Stimulated activated CD8-positive, alpha-beta memory T cell treated with anti-CD3 and anti-CD28 coated beads, Interleukin-4, amount 100 ng/mL, for 48 hours (primary cell): Measurements from ENCODE around the gene PPP1R14B.
A peak's percentile ranks its signal among the peaks of the same experiment; 100 is the strongest.

Experiments used
- DNase-seq: peaks from one replicate; pipeline ENCODE4 v3.0.0-alpha.2; 2020

Gene PPP1R14B, protein sequence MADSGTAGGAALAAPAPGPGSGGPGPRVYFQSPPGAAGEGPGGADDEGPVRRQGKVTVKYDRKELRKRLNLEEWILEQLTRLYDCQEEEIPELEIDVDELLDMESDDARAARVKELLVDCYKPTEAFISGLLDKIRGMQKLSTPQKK

GRCh38 chr11:64246871-64247728, at the start of gene PPP1R14B:
Gene PPP1R14B, minus strand, starts transcription at chr11:64246943. Its CDS starts 270 bp downstream, at chr11:64246673.
- peak; percentile 87 for DNase-seq

DNA sequence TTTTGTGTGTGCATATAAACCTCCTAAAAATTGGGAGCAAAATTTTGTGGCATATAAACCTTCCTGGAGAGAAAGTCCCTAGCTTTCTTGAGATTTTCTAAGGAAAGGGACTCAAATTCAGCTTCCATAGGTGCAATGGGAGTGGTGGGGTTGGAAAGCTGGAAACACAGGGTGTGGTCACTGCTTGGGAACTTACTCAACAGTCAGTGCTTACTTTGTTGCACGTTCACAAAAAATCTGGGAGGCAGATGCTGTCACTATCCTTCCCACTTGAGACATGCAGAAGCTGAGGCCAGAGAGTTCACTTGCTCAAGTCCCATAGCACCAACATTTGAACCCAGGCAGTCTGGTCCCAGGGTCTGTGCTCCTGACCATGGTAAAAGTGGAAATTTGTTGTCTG, 49.5 kb upstream of the PPP1R14B start:
- no peak for DNase-seq

GRCh38 chr11:64295760-64296159, 49.0 kb upstream of the PPP1R14B start:
- DNase-seq = no peak

GRCh38 chr11:64294774-64295173, 48.0 kb upstream of the PPP1R14B start:
- no peak for DNase-seq

DNA sequence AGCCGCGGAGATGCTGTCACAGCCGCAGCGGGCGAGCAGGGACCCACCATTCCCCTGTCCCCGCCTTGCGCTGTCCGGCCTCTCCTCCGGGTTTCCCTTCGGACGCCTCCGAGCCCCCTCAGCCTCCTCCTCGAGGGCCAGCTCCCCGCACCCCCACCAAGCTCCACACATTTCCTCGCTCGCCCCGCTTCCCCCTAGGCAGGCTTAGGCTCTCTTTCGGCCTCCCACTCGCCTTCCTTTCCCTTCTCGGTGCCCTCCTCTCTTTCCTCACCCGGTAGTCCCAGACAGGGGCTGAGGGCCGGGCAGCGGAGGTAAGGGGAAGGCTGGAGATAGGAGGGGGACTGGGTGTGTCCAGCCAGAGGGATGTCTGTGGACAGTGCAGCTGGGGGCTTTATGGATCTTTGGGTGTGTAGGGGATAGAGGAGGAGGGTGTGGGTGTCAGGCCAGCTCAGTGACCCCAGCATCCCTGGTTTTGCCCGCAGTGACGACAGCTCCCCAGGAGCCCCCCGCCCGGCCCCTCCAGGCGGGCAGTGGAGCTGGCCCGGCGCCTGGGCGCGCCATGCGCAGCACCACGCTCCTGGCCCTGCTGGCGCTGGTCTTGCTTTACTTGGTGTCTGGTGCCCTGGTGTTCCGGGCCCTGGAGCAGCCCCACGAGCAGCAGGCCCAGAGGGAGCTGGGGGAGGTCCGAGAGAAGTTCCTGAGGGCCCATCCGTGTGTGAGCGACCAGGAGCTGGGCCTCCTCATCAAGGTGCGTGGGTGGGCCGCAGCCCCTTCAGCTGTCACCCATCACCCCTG, 45.9 kb upstream of the PPP1R14B start:
- no peak for DNase-seq

DNA sequence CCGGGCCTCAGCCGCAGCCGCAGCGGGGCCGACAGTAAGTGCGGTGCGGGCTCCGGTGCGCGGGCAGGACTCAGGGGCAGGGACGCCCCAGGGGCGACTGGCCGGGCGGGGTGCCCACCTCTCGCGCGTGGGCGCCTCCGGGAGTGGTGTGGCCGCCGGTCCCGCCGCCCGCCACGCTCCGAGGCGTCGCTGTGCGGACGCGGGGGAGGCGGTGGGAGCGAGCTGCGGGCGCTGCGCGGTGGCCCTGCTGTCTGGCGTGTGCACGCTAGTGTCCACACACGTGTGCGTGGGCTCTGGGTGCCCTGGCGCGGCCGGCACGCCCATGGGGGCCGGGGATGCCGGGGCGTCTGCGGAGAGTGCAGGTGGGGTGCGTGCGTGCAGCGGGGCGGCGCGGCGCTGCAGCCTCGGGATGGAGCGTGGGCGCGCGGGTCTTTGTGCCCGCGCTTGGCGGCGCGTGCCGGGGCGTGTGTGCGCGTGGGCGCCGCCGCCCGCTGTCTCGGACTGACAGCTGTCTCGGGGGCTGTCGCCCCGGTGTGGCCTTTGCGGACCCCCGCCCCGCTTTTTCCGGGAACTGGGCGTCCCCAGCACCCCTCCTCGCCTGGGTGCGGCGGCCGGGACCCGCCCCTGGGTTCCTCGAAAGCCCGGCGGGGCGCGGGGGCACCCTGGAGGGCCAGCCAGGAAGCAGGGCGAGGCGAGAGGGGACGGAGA, 45.2 kb upstream of the PPP1R14B start:
- no peak for DNase-seq

DNA sequence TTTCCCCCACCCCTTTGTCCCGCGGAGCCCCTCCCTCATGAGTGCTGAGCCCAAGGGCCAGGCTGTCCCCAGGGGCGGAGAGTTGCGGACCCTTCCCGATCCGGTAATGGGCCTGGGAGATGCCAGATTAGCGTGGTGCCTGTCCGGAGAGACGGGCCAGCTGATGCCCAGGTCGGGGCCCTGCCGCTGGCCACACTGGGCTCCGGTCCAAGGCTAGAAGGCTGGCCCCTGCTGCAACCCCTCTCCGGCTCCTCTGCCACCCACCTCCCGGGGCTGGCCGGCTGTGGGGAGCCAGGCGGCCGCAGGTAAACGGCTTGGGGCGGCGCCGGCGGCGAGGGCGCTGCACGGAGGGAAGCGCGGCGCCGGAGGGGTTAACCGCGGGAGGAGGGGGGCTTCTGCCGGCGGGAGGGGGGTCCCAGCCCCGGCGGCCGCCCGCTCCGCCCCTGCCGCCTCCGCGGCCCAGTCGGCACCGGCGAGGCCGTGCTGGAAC, 44.6 kb upstream of the PPP1R14B start, which contains the start of gene KCNK4:
TSS of gene KCNK4 (plus strand) at position 41 of the 490 bp plus-strand sequence. CDS start 1,717 bp downstream, outside the sequence.
- no peak for DNase-seq

DNA sequence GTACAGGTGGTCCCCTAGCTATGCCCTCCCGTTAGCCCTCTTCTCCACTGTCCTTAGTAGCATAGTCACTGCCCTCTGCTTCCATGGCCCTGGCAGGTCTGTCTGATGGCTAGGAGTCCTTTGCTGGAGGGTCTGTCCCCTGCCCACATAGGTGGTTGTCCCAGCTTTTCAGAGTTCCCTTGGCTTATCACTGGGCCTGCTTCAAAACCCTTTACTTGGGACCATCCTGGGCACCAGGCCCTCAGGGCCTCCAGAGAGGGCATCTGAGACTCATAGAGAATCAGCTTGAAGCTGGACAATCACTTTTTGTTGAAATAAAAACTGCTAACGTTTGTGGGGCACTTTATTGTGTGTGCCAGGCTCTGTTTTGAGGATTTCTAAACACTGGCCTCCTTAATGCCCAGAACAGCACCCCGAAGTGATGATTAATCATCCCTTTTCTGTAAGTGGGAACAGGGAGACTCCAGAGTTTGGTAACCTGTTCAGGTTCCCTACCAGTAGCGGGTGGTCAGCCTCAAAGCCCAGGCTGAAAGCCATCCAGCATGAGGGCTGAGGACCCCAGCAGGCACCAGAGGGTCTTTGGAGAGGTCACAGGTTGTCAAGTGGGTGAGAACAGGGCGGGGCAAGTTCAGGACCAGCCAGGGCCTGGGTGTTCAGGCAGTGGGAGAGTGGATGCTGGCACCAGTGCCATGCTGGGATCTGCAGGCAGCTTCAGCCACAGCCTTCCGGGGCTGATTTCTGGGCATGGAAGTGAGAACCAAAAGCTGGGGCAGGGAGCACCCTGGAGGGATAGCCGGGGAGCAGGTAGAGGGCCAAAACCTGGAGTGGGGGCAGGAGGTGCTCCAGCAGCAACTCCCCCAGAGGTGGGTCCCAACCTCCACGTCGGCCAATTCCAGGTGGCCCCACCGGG, 43.9 kb upstream of the PPP1R14B start:
- DNase-seq = no peak

- DNase-seq = no peak
Observed at GRCh38 chr11:64289002-64289564, 42.3 kb upstream of the PPP1R14B start.

GRCh38 chr11:64288353-64288750, 41.6 kb upstream of the PPP1R14B start:
- no peak for DNase-seq

GRCh38 chr11:64287676-64288352, 41.1 kb upstream of the PPP1R14B start:
- DNase-seq = no peak

- DNase-seq = no peak
Observed at GRCh38 chr11:64286801-64287159, 40.0 kb upstream of the PPP1R14B start.

DNA sequence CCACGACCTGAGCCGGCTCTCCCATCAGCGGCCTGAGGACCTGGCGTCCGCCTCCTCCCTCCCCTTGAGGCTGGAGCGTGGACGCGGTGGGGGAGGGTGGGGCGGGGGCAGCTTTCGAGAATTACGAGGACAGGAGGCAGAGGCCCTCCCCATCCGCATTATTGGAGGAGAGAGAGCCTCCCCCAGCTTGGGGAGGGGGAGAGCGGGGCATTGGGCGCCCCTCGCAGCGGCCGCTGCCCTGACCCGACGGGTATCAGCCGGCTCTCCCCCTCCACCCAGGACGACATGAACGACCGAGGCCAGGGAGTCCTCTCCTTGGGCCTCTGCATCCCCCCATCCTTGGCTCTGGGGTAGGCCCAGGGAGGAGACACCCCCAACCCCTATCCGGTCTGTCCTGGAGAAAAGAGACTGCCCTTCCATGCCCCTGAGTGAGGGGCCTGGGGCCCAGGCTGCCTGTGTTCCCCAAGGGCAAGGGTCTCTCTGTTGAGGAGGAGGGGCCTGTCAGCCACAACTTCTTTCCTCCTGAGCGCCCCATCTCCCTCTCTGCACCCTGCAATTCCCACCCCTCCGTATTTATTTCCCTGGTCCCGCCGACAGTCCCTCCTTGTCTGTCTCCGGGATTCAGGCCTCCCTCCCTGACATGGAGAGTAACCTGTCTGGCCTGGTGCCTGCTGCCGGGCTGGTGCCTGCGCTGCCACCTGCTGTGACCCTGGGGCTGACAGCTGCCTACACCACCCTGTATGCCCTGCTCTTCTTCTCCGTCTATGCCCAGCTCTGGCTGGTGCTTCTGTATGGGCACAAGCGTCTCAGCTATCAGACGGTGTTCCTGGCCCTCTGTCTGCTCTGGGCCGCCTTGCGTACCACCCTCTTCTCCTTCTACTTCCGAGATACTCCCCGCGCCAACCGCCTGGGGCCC, 39.4 kb upstream of the PPP1R14B start:
- DNase-seq = no peak

- DNase-seq = peak; percentile 97
Observed at GRCh38 chr11:64284962-64285884, 38.5 kb upstream of the PPP1R14B start, which contains the start of gene GPR137. Gene GPR137, plus strand, starts transcription at chr11:64285848. Its CDS starts 677 bp downstream, at chr11:64286525.

DNA sequence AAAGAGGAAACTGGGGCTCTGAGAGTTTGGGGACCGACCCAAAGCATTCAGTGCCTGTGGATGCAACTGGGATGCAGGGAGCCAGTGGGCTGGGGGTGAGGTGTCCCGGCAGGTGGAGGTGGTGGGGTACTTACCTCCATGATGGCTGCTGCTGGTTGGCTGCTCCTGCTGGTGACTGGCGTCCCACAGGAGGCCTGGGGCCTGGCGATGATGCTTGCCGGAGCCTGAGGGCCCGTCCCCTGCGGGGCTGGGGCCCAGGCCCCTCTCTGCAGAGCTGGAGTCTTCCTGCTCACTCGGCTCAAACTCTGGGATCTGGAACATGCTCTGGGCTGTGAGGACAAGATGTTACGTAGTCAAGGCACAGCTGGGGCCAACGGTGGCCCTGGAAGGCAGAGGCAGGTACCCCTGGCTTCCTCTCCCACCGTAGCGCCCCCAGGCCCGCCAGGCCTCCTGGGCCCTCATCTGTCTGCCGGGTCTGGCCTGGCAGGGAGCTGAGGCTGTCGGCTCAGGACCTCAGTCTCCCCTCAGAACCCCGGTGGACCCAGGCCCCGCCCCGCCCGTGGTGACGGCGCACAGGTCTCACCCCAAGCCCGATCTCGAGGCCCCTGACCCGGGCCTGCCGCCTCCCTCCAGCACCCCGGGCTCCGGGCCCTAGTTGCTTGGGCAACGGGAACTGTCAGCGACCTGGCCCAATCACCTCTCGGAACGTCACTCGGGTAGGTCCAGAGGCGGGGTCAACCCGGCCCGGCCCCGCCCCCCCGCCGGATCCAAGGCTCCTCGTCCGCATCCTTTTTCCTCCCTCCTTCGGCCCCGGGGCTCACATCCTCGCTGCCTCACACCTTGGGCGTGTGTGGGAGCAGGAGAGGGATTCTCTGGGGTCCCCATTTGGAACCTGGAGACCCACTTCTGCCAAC, 37.6 kb upstream of the PPP1R14B start, which contains the start of gene BAD:
TSS of gene BAD (minus strand) at position 618 of the 914 bp plus-strand sequence. CDS start at position 321, 297 bp downstream.
- DNase-seq = peak; percentile 96

DNA sequence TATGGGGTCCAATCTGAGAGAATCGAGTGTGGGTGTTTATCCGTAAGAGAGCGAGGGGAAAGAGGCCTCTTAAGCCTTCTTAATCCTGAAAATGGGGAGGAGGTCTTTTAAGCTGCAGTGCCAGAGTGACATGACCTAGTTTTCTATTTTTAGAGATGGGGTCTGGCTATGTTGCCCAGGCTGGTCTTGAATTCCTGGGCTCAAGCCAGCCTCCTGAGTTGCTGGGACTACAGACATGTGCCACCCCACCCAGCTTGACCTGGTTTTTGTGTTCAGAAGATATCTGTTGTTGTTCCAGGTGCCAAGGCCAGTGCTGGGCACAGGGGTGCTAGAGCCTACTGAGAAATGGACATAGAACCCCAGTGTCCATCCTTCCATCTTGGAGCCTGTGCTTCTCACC, 36.3 kb upstream of the PPP1R14B start:
- DNase-seq = no peak
